ENCODE measurements around the gene SNHG17.
A peak's percentile ranks its signal among the peaks of the same experiment; 100 is the strongest.
"Not testable (repeated sequence)": the region's sequence is repeated elsewhere in the genome, so short reads cannot be mapped to it uniquely, and the experiment has no call there.

The SNHG17 gene

GRCh38 chr20:38405132-38405531, 30.0 kb downstream of the SNHG17 start:
- H3K4me3 ChIP-seq (replicated peaks; ENCODE audit: low read depth, low read length), result no peak overlapping the region
- no peak for DNase-seq (ENCODE audit: low read depth)
- TF ChIP-seq CTCF (IDR thresholded peaks at IDR 0.05; ENCODE audit: low read length, missing control alignments), result no peak

- H3K4me3 ChIP-seq (replicated peaks; ENCODE audit: low read depth, low read length), result no peak overlapping the region
- TF ChIP-seq CTCF (IDR thresholded peaks at IDR 0.05; ENCODE audit: low read length, missing control alignments), result no peak
- no peak for DNase-seq (ENCODE audit: low read depth)
Observed at GRCh38 chr20:38404016-38404415, 31.1 kb downstream of the SNHG17 start.

GRCh38 chr20:38402816-38403215, 32.3 kb downstream of the SNHG17 start:
- H3K4me3 ChIP-seq (replicated peaks; ENCODE audit: low read depth, low read length), result no peak overlapping the region
- no peak for TF ChIP-seq CTCF (IDR thresholded peaks at IDR 0.05; ENCODE audit: low read length, missing control alignments)
- no peak for DNase-seq (ENCODE audit: low read depth)

- TF ChIP-seq CTCF (IDR thresholded peaks at IDR 0.05; ENCODE audit: low read length, missing control alignments), result no peak
- DNase-seq (ENCODE audit: low read depth), result no peak
- no peak overlapping the region for H3K4me3 ChIP-seq (replicated peaks; ENCODE audit: low read depth, low read length)
Observed at GRCh38 chr20:38402089-38402488, 33.0 kb downstream of the SNHG17 start.

- DNase-seq (ENCODE audit: low read depth); H3K4me3 ChIP-seq (replicated peaks; ENCODE audit: low read depth, low read length): not testable (repeated sequence)
Observed at GRCh38 chr20:38395751-38396395, 39.3 kb downstream of the SNHG17 start.

GRCh38 chr20:38395165-38395564, 40.0 kb downstream of the SNHG17 start:
- peak; percentile 34 for DNase-seq (ENCODE audit: low read depth)
- no peak for TF ChIP-seq CTCF (IDR thresholded peaks at IDR 0.05; ENCODE audit: low read length, missing control alignments)
- H3K4me3 ChIP-seq (replicated peaks; ENCODE audit: low read depth, low read length), result no peak overlapping the region

GRCh38 chr20:38393259-38393658, 41.9 kb downstream of the SNHG17 start:
- no peak overlapping the region for H3K4me3 ChIP-seq (replicated peaks; ENCODE audit: low read depth, low read length)
- DNase-seq (ENCODE audit: low read depth), result no peak
- no peak for TF ChIP-seq CTCF (IDR thresholded peaks at IDR 0.05; ENCODE audit: low read length, missing control alignments)
